Stimulated activated CD4-positive, alpha-beta T cell treated with anti-CD3 and anti-CD28 coated beads, Interleukin-12 subunit alpha, Interleukin-12 subunit beta, amount 100 ng/mL, for 4 hours (primary cell): ENCODE results near the gene SLC5A9.
"Not testable (repeated sequence)": the region's sequence is repeated elsewhere in the genome, so short reads cannot be mapped to it uniquely, and the experiment has no call there.

Source experiments
- DNase-seq: peaks from one replicate; pipeline ENCODE4 v3.0.0-alpha.2; 2020

SLC5A9 gene

DNA sequence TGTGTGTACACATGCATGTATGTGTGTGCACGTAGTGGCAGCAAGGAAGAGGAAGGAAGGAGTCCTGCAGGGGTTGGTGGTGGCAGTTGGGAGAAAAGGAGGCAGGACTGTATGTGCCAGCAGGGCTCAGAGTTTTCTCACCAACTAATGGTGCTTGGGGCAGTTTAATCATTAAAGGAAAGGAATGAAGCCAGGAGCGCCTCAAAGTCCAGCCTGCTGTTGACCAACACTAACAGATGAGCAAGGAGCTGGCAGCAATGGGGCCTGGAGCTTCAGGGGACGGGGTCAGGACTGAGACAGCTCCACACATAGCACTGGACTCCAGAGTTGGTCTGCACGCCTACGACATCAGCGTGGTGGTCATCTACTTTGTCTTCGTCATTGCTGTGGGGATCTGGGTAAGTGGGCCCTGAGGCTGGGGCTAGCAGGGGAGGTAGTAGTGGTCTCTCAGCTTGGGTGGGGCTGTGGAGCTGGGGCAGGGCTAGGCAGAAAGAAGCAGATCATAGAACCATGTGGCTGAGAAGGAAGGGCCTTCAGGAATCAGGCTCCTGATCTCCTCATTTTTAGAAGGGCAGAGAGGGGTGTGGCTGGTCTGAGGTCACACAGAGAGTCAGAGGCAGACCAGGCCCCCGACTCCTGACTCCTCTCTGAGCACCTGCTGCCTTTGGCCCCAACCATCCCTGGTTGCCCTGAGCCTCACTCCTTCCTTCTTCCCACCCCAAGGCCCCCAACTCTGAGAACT, at the start of gene SLC5A9:
TSS of gene SLC5A9 (plus strand) at position 216 of the 742 bp plus-strand sequence. CDS start at position 237, 21 bp downstream.
- no peak for DNase-seq

DNA sequence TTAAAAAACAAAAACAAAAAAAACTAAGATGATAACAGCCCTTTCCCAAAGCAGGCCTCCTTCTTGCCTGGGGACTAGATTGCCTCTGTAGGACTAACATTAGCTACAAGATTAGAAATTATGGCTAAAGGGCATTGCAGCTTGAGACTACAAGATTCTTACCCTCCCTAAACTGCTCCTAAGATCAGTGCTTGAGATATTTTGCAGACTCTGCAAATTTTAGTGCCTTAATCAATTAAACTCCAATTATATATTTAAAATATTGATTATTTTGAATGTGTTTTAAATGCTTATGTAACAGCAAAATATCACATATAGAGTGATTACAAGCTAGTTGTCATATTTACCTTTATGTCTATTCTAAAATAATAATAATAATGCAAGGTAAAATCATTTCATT, 47.4 kb upstream of the SLC5A9 start:
- DNase-seq, result no peak

DNA sequence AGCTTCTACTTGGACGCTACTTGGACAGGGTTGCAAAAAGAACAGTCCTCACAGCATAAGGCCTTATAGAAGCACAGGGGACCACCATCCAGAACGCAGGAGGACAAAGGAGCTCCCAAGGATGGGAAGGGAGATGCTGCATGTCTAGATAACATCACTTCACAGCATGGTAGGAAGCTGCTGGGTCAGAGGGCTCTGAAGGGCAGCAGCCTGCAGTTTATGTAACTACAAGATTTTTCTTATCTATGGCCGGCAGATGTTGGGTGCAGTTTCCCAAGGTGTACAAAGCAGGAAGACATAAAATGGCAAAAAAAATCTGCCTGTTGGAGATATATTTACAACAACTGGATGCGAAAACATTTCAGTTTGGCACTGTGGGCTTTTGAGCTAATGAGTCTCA, 45.3 kb upstream of the SLC5A9 start:
- no peak for DNase-seq

DNA sequence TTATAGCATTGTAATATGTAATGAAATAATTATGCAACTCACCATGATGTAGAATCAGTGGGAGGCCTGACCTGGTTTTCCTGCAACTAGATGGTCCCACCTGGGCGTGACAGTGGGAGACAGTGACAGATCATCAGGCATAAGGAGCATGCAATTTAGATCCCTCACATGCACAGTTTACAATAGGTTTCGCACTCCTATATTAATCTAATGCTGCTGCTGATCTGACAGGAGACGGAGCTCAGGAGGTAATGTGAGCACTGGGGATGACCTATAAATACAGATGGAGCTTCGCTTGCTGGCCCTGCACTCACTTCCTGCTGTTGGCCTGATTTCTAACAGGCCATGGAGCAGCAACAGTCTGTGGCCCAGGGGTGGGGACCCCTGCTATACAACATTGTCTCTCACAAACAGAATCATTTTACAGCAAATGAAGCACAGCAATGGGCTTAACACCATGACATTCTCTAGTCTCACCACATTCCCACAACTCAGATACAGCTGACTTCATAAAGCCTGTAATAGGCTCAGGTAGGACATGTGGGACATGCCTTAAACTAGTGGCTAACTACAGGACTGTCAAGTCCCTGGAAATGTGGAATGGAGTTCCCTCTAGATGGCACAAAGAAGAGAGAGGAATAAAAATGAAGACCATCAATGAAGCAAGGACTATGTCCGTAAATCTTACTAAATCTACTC, 40.7 kb upstream of the SLC5A9 start:
- no peak for DNase-seq

DNA sequence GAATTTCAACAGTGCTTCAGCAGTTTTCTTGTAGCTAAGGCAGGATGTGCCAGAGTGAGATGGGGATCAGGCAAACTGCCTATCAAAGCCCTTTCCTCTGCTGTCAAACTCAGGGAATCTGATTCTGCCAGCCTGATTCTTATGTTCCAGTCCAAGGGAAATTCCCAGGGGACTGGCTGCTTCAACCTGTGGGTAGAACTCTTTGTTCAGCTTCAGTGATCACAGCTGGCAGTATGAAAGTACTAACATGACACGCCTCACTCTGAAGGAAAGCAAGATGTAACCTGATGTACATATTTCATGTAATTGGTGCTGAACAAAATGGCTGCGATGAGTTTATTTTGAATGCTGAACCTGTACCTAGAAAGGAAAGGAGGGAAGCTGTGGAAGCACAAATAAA, 40.1 kb upstream of the SLC5A9 start:
- no peak for DNase-seq

DNA sequence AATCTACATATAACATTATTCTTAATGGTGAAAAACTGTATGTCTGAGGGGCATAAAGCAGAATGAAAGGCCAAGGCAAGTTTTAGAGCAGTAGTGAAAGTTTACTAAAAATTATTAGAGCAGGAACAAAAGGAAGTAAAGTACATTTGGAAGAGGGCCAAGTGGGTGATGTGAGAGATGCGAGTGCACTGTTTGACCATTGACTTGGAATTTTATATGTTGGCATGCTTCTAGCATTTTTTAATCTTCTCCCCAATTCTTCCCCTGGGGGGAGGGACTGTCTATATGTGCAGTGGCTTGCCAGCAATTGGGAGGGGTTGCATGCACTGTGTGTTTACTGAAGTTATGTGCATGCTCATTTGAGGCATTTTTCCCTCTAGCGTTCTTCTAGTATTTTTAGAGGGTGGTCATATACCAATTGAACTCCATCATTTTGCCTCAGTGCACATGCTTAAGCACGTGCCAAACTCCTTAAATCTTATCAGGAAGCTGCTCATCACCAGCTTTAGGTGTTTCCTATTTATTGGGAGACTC, 36.1 kb upstream of the SLC5A9 start:
- no peak for DNase-seq

DNA sequence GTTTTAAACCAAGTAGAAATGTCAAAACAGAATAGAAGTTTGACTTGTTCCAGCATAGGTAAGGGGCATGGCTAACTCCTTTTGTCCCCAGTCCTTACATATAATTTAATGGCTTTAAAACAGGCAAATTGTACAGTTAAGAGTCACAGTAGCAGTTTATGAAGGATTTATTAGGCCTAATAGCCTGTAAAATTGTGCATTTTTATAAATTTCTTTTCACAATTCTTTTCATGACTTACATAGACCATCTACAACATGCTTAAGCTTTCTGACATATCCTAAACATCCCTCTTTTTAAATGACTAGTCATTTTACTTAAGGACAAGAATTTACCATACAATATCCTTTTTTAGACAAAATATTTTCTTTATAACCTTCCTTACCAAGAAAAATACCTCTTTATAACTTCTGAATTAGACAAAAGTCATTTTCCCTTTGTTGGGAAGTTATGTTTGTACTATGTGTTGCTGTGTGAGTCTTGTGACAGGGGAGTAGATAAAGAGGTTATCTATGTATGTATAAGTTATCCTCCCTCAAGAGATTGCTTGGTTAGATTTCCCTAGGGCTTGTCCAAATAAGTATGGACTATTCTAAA, 34.5 kb upstream of the SLC5A9 start:
- DNase-seq, result no peak

DNA sequence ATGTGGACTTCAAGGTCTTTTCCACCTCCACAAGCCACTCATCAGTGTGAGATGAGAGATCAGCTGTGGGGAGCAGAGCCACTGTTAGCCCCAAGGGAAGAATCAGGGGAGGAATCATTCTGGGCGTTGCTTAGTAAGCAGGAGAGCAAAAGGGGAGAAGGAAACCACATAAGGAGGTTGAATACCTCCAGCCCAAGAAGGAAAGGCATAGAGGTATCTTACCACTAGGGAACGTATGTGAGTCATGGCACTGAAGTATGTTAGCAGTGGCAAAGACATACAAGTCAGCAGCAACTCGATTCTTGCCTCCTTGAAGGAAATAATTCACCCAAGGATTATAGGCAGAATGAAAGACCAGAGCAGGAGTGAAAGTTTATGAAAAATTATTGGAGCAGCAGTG, 31.6 kb upstream of the SLC5A9 start:
- no peak for DNase-seq

DNA sequence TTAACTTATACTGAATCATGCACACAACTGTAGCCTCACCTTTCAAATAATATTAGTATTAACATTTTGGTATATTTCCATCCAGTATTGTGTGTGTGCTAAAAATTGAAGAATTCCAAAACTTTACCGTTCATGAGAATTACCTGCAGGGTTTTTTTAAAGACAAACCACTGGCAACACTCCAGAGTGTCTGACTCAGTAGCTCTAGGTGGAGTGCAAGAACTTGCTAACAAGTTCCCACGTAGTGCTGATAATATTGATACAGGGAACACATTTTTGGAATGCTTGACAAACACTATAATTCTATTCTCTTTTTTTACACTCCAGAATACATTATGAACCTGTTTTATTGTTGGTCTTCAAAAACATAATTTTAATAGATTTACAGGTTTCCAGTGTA, 27.7 kb upstream of the SLC5A9 start:
- no peak for DNase-seq

DNA sequence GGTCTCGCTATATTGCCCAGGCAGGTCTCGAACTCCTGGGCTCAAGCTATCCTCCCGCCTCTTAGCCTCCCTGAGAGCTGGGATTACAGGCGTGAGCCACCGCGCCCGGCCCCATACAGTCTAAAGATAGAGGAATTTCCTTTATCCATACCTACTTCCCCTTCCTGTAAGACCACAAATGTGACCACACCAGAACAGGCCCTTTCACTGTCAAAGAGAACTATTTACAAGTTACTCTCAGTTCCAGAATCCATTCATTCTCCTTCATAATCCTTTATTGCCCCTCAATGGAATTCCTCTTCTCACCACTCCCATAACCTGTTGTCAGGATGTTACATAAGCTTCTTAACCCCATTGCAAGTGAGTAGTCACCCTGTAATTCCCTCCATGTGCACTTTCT, 26.3 kb upstream of the SLC5A9 start:
- no peak for DNase-seq

DNA sequence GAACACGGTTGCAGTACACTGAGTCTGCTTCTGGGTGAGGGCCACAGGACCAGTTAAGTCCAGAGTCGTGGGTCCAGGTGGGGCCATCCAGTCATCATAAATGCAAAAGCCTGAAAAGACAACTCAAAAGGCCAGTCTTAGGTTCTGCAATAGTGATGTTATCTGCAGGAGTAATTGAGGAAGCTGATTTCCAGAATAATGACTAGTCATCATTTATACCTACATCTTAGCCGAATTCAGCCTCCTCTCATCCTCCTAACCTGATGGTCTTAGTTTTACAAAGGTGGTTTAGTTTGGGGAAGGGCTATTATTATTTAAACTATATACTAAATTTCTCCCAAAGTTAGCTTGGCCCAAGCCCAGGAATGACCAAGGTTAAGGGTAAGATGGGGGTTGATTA, 23.5 kb upstream of the SLC5A9 start:
- DNase-seq, result no peak

DNA sequence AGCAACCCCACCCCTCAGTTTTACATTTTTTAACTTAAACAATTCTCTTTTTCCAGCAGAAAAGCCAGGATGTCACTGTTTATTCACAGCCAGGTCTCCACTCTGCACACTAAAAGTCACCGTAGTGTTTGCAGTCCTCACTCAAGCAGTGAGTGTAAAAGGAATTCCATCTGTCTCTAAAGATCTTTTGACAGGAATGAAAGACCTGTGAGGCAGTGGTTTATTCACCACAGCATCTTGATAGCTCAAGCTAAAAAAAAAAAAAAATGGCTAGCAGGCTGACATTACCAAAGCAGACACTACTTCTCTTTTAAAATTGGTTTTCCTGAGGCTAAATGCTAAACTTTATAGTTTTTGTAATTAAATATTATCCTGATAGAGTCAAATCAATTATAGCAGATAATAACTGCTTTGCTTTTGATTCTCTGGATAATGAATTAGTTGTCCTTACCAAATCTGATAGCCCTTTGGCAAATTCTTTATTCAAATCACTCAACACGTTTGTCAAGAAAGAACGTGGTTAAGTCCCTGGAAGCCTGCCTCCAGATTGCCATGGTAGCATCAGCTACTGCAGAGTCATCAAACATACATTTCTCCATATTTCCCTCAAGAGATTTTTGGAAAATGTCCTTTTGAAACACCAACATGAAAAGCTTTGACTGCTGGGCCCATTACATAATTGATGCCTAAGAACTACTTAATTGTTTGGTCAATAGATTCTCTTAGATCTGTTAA, 22.2 kb upstream of the SLC5A9 start:
- DNase-seq, result no peak

DNA sequence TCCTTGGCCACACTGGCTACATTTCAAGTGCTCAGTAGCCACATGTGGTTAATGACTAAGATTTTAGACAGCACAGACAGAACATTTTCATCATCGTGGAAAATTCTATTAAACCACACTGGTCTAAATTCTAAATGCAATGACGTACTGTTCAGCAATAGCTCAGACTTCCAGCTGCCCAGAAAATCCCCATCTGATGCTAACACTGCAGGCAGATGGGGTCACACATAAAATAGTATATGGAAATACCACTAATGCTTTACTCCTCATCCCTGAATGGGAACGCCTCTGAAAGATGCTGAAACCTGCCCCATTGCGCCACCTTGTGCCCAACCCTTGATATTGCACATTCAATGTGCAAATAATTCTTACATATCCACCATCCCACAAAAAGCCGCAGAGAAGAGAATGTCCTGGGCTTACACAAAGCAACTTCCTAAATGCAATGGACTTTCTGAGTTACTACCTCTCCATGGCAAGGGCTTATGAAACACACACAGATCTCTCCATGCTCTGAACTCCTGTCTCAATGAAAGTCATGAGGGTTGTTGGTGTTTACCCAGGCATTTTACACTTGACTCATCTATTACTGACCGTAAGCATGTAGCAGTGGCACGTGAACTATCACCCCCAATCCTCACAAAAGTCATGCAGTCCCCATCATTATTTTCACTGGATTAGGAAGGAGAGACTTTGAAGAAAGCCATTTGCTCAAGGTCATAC, 20.3 kb upstream of the SLC5A9 start:
- peak; percentile 59 for DNase-seq

DNA sequence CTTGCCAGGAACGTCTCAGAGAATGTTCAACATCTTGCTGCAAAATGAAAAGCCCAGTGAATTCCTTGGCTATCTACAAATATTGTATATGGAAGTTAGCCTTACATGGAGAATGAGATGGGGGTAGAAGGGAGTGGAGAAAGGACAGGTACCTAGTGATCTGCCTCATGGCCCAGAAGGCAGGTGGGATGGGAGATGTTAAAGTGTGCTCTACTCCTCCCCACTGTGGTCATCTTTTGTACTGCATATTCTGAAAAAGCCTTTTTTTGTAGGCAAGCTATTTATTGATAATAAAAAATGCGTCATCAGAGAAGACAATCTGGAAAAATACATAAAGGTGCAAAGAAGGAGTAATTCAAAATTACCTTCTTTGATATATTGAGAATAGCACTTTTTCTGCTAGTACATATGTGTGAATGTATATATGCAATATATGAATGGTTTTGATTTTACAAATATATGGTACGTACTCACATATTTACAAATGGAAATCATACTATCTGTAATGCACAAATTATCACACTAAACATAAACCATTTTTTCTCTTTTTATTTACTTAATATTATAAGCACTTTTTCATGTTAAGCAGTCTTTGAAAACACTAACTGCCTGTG, 19.1 kb upstream of the SLC5A9 start:
- DNase-seq, result no peak

DNA sequence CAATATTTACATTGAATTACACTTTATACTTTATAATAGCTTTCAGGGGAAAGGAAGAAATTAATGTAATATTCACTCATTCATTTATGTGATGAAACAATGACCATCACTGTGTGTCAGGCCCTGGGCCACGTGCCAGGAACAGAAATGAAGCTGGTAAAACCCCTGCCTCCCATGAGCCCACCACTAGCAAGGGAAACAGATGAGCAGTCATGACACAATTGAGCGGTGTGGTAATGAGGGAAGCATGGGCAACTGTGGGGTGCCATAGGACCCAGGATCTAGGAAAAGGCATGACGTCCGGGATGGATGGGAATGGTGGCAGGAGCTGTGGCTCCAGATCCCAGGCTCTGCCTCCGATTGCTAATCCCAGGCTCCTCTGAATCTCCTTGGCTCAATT, 17.0 kb upstream of the SLC5A9 start:
- no peak for DNase-seq

DNA sequence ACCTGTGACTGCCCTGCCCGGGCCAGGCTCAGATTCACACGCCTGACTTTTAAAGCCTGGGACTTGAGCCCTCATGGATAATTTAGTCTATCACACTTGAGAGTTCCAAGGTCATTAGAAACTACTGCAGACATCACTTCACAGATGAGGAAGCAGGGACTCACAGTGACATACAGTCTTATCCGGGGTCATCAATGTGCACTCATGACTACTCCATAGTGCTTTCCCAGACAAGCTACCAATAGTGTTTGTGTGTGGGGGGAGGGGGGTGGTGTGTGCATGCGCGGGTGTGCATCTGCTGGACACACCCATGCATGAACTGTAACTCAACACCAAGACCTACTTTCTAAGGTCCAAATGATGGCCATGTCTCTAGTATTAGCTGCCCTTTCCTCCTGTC, 16.1 kb upstream of the SLC5A9 start:
- no peak for DNase-seq

DNA sequence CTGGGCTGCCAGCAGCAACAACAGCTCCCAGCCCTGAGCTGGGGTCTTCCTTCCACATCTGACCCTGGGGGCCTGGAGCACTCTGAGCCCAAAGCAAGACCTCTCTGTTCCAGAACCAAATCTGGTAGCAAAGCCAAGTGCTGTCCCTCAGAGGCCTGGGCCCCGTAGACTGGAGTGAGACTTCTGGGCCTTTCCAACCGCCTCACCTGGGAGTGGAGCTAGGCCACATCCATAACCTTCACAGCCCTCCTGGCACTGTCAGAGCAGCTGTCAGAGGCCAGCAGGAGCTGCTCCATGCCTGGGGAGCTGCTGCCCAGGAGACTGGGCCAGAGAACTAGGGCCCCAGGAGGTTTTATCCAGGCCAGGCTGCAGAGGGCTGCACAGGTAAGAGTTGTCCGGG, 15.4 kb upstream of the SLC5A9 start:
- DNase-seq, result no peak

DNA sequence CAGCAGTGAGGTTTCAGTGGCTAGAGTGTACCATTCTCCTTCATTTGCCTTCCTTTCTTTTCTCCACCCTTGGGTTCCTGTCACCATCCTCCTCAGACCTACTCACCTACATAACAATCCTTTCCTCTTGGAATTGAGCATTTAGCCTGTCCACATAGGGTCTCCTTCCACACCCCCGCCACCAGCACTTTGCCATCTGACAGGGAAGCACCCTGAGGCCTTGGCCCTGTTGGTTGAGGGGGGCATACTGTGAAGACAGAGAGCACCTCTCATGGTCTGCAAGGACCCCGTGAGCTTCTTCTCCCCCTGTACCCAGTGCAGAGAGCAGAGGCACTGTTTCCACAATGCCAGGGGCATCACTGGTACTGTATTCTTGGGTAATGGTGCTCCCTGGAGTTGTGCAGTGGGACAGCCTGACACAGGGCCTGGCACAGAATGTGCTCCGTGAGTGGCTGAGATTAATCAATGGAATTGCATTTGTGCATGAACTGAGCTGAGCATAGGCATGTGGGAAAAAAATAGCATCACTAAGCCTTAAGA, 14.9 kb upstream of the SLC5A9 start:
- DNase-seq, result no peak

DNA sequence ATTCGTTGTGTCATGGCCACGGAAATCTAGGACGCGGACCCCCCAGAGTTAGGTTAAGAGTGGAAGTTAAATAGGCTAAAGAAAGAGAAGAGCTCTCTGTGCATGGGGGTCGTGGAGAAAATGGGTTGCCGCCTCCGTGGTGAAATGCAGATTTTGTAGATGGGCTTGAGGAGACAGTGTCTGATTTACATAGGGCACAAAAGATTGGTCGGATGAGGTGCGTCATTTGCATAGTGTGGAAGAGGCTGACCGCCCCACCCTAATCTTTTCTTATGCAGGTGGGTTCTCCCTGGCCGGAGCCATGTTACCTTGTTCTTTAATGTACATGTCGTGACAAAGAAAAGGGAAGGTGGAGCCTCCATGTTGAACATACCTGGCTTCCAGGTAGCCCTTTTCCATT, 14.3 kb upstream of the SLC5A9 start:
- DNase-seq, result no peak

DNA sequence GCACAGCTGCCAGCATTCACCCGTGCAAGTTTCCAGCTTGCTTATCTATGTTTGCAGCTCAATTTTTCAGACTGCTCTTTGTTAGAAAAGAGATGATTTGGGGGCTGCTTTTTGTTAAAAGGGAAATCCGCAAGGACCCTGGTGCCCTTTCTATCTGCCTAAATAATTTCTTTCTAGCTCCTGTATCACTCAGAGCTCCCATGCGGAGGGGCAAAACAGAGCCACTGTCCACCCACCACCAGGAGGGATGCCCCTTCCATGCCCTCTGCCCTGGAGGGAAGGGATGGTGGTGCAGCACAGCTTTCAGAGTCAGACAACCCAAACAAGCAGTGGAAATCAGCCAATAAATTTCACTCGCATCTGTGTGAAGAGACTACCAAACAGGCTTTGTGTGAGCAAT, 13.9 kb upstream of the SLC5A9 start:
- no peak for DNase-seq

DNA sequence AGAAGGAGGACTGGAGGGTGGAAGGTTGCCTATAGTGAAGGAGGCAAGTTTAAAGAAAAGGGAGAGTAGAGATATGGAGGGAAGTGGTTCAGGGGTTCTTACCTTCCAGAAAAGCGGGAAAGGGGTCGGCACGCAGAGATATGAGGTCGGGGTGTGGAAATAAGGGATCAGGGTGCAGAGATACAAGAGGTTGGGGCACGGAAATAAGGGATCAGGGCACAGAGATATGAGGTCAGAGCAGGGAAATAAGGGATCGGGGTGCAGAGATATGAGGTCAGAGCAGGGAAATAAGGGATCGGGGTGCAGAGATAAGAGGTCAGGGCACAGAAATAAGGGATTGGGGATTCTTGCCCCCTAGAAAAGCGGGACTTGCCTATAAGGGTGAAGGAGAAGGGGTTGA, 9.1 kb upstream of the SLC5A9 start:
- not testable (repeated sequence) for DNase-seq

DNA sequence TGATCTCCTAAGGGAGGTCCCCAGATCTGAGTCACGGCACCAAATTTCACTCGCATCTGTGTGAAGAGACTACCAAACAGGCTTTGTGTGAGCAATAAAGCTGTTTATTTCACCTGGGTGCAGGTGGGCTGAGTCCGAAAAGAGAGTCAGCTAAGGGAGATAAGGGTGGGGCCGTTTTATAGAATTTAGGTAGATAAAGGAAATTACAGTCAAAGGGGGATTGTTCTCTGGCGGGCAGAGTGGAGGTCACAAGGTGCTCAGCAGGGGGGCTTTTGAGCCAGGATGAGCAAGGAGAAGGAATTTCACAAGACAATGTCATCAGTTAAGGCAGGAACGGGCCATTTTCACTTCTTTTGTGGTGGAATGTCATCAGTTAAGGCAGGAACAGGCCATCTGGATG, 8.2 kb upstream of the SLC5A9 start:
- DNase-seq, result not testable (repeated sequence)
